ENCODE results near the gene KCNAB1.

DNA sequence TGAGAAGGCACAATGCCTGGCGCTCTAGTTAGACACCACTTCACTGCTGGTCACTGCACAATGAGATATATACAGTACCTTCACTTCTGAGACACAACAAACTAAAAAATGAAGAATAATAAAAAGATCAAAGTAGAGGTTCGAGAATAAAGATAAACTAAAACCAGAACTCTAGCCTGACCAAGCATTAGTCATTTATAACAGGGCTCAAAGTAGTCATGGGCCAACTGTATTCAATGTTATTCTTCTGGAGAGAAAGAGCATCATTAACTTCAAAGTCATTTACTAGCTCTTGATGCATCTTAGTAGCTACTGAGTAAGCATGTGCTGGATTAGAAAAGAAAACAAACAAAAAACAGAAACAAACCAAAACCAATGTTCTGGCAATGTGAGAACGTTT is 289.3 kb downstream of the KCNAB1 start:
- TF ChIP-seq CTCF (IDR thresholded peaks at IDR 0.05; ENCODE audit: poor library complexity) (no peak), EZH2phosphoT487 (IDR thresholded peaks at IDR 0.05; ENCODE audit: low read depth, severe bottlenecking, unreplicated experiment) (no peak)

All from hepatocyte (in vitro differentiated cells).